GM19463 (cell line): Measurements from ENCODE around the gene PDZD4.

ENCODE experiments used
- ATAC-seq: cut with Tn5 transposase; IDR thresholded peaks from one replicate; pipeline ENCODE4 v1.9.1; 2021; ENCODE audit warnings: mild to moderate bottlenecking, moderate library complexity; ENCODE audit not compliant: unreplicated experiment

Gene PDZD4

DNA sequence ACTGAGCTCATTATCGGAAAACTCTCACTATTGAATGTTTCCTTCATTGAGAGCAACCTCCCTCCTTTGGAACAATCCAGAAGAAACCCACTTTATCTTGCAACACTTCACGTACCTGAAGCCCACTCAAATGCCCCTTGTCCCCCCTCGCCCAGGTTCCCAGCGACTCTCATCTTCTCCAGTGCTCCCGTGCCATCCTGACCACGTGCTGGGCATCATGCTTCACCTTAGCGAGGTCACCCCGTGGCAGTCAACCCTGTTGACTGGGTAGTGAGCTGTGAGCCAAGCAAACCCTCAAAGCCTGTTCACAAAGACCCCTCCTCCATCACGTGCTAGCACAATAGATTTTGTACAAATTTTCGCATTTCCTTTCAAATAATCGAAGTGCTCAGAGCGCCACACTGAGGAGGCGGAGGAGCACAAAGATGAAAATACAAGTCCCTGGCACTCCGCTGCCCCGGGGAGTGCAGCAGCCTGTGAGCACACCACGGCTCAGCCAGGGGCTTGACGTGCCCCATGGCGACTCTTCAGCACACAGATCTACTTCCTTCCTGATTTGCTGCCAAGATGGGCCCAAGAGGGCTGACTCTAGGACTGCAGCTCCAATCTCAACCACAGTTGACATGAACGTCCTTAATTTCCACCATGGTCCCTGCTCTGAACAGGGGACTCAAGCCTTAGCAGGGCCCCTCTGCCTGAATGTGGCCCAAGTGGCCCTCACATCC, 15.6 kb downstream of the PDZD4 start:
- ATAC-seq, result no peak

DNA sequence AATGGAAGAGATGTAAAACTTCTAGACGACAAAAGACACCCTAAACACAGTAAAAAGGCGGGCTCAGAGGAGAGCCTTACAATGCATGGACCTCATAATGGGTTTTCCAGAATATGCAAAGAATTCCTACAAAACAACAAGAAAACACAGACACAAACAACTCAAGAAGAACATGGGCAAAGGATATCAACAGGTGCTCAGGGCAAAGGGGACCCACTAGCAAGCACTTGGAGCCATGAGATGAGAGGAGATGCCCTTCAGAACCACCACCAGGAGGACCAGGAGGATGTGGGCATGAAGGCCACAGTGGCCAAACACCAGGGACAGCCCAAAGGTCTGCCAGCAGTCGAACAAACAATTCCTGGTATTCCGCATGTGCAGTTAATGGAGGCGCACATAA, 17.2 kb downstream of the PDZD4 start:
- ATAC-seq, result no peak

DNA sequence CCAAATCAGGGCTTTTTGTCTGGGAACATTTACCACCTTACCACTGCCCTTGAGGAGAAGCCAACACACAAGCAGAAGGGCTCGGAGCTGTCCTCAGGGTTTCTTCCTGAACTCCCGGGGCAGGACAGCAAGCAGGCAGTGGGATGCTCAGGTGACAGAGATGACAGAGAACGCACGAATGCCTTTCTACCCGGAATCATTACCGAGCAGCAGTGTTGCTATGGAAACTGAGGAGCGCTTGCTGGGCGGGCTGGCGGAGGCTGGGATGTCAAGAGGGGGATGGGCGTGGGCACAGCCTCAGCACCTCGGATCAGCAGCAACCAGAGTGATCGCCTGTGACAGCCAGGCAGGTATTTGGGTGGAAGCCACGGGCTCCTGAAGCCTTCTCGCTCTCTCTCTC, 18.1 kb downstream of the PDZD4 start:
- ATAC-seq, result no peak

GRCh38 chrX:153807976-153808375, 22.4 kb downstream of the PDZD4 start:
- ATAC-seq, result no peak

- ATAC-seq, result no peak
Measured at GRCh38 chrX:153806999-153807575, 23.3 kb downstream of the PDZD4 start.

DNA sequence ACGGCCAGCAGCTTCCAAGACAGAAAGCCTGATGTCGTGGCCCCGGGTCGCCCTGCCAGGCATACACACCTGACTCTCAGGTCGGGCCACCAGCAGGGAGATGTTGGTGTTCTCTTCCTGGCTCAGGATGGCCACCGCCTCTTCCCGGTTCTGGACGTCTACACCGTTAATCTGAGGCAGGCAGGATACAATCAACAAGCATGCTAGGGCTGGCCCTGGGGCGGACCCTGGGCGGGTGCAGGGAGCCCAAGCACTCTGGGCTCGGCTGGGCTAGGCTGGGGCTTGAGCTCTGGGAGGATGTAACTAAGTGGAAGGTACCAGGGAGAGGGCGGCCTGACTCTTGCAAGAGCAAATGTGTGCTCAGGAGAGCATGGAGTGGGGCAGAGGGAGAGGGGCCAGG, 24.9 kb downstream of the PDZD4 start:
- no peak for ATAC-seq

GRCh38 chrX:153804621-153805020, 25.7 kb downstream of the PDZD4 start:
- no peak for ATAC-seq

DNA sequence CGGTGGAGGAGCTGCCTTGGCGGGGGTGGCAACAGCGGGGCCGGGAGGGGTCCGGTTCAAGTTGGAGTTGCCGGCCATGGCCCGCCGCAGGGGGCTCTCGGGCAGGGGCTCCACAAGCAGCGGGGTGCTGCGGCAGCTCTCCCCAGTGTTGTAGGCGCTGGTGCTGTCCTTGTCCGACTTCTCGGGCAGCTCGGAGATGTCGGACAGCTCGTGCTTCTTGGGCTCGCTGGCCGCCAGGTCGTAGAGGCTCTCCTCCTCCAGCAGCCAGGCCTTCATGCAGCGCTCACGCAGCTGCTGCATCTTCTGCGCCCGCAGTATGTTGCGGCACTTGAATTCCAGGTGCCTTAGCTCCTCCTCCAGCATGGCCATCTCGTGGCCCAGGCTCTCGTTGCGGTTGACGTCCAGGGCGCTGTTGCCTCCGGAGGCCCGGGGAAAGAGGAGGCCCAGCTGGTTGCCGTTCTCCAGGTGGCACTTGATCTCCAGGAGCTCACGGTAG, 26.2 kb downstream of the PDZD4 start:
- ATAC-seq, result no peak

- ATAC-seq, result no peak
Measured at GRCh38 chrX:153803211-153804099, 26.9 kb downstream of the PDZD4 start.

DNA sequence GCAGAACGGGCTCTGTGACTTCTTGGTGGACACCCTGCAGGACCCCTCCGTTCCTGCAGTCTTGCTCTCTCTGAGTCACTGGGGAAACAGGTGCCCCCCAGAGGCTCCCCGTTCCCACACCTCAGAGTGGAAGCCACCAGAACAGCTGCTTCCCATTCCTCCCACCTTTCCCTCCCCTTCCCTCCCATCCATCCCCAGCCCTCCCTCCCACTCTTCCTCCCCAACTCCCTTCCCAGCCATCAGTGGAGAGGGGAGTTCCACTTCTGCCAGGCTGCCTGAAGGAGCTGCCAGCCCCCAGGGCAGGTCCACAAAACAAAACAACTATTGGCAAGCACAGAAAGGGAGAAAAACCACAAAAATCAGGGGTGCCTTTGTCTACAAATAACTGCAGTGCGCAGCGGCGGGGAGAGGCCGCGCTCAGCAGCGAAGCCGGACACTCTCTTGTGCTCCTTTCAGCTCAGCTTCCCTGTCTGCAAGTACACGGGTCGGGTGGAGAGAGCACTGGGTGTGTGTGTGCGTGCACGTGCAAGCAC, 27.8 kb downstream of the PDZD4 start:
- no peak for ATAC-seq

GRCh38 chrX:153801669-153802068, 28.7 kb downstream of the PDZD4 start:
- ATAC-seq, result no peak

GRCh38 chrX:153800746-153801145, 29.6 kb downstream of the PDZD4 start:
- no peak for ATAC-seq

- no peak for ATAC-seq
Measured at GRCh38 chrX:153800177-153800722, 30.1 kb downstream of the PDZD4 start.

GRCh38 chrX:153799326-153799725, 31.0 kb downstream of the PDZD4 start:
- no peak for ATAC-seq

GRCh38 chrX:153797415-153798015, 32.8 kb downstream of the PDZD4 start:
- ATAC-seq, result no peak

GRCh38 chrX:153794897-153795816, 35.2 kb downstream of the PDZD4 start:
- no peak for ATAC-seq

GRCh38 chrX:153794018-153794896, 36.1 kb downstream of the PDZD4 start, which contains the start of the genes IDH3G and SSR4:
Gene IDH3G, minus strand, starts transcription at chrX:153794375. Its CDS starts 49 bp downstream, at chrX:153794326.
Gene SSR4, plus strand, starts transcription at chrX:153794668. Its CDS starts 20 bp downstream, at chrX:153794688.
- peak; percentile 92 for ATAC-seq

DNA sequence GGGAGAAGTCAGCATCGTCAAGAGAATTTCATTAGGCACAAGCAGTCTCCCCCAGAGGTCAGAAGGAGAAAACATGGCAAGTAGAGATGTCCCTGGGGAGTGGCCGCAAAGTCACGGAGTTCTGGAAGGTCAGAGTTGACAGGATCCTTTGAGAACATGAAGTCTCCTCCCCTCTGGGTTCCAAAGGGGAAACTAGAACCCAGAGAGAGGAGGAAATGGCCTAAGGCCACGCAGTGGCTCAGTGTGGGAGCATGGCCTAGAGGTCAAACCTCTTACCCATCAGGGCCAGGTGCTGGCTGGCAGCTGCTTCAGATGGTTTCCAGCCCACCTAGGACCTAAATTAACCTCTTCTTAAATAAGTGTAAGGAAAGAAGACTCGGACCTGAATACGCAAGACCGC, 37.1 kb downstream of the PDZD4 start:
- ATAC-seq, result no peak
